ENCODE measurements around the gene MMP24. TPM values are rescaled to one million over a fixed set of nuclear protein-coding genes. Genes with fewer than 3 reads are reported as not detected.

The MMP24 gene
- total RNA-seq, 2 experiments from 2014 or later, result not detected

DNA sequence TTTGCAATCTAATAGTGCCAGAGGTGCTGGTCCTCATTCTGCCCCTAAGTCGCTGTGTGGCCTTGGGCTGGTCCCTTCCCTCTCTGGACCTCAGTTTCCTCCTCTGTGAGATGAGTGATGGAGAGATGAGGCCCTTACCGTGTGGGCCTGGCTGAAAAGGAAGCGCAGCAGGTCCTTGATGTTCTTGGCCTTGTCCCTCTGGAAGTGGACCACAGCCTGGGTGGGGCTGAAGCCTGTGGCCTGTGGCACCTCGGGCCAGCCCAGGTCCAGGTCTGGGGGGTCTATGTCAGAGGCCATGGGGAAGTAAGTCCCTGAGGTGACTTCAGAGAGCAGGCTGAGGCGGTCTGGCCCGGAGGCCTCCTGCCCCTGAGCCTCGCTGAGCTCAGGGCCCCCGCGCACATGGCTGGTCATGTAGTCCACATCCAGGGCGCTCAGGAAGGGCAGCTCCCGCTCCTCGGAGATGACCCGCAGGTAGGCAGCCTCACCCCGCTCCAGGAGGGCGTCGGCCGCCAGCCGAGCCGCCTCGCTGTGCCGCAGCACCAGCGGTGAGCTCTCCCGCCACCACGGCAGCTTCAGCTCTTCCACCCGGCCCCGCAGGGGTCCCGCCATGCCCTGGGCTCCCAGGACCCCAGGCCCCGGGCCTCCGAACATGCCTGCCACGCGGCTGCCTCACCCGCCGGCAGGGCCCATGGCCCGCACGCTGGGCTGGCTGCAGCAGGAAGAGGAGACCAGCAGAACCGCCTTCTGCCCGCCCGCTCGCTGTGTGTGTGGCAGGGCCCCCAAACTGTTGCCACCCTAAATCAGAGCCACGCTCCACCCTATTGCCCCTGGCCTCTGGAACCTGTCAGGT is 65.4 kb downstream of the MMP24 start, which contains the start of gene FAM83C:
FAM83C (minus strand) TSS at position 772 of the 850 bp plus-strand sequence; CDS start at position 651, 121 bp downstream.
- no peaks in the 10 kb centered on the region for H3K9me2 ChIP-seq (ENCODE audit: insufficient read depth, low read length)
- H3K27ac ChIP-seq (ENCODE audit: low read depth, low read length, poor library complexity, severe bottlenecking), result no peak within 1 kb of the TSS
- CTCF ChIA-PET (ENCODE audit: unreplicated experiment), result no interaction called here
- H3K4me3 ChIP-seq (ENCODE audit: low read depth, low read length, poor library complexity, severe bottlenecking), result no peak within 1 kb of the TSS
- no peaks in the 10 kb centered on the region for H3K36me3 ChIP-seq (ENCODE audit: insufficient read depth, low read length)
- no peak for TF ChIP-seq EZH2phosphoT487 (IDR thresholded peaks at IDR 0.05; ENCODE audit: borderline replicate concordance, low read depth, low read length)
- TF ChIP-seq, protein P1, sequence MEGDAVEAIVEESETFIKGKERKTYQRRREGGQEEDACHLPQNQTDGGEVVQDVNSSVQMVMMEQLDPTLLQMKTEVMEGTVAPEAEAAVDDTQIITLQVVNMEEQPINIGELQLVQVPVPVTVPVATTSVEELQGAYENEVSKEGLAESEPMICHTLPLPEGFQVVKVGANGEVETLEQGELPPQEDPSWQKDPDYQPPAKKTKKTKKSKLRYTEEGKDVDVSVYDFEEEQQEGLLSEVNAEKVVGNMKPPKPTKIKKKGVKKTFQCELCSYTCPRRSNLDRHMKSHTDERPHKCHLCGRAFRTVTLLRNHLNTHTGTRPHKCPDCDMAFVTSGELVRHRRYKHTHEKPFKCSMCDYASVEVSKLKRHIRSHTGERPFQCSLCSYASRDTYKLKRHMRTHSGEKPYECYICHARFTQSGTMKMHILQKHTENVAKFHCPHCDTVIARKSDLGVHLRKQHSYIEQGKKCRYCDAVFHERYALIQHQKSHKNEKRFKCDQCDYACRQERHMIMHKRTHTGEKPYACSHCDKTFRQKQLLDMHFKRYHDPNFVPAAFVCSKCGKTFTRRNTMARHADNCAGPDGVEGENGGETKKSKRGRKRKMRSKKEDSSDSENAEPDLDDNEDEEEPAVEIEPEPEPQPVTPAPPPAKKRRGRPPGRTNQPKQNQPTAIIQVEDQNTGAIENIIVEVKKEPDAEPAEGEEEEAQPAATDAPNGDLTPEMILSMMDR (conservative IDR thresholded peaks at IDR 0.05; ENCODE audit: low read length), result no peak
- H3K4me1 ChIP-seq (ENCODE audit: insufficient read depth, low read length, poor library complexity, severe bottlenecking), result no peaks in the 10 kb centered on the region
- no peak within 1 kb of the TSS for H2AFZ ChIP-seq (ENCODE audit: low read length)
- intact Hi-C loops (cut with micrococcal nuclease; ENCODE audit: unreplicated experiment), result no loop called here
- POLR2A ChIA-PET, result no interaction called here
- DNase-seq (ENCODE audit: low spot score), result no peak
- H3K4me2 ChIP-seq (ENCODE audit: low read length), result no peak within 1 kb of the TSS
- no peaks in the 10 kb centered on the region for H3K79me2 ChIP-seq (ENCODE audit: insufficient read depth, low read depth, low read length)
- H4K20me1 ChIP-seq (ENCODE audit: insufficient read depth, low read length), result no peaks in the 10 kb centered on the region
- BruUV-seq (replicated peaks), result no TSS peak
- H3K9me3 ChIP-seq (ENCODE audit: low read length), result no peaks in the 10 kb centered on the region

- no peak for DNase-seq (ENCODE audit: low spot score)
- intact Hi-C loops (cut with micrococcal nuclease; ENCODE audit: unreplicated experiment), result no loop called here
- CTCF ChIA-PET (ENCODE audit: unreplicated experiment), result no interaction called here
- no TSS peak for BruUV-seq (replicated peaks)
- no peaks in the 10 kb centered on the region for H4K20me1 ChIP-seq (ENCODE audit: insufficient read depth, low read length)
- no peaks in the 10 kb centered on the region for H3K9me3 ChIP-seq (ENCODE audit: low read length)
- TF ChIP-seq, protein P1 (conservative IDR thresholded peaks at IDR 0.05; ENCODE audit: low read length), result no peak
- TF ChIP-seq EZH2phosphoT487 (IDR thresholded peaks at IDR 0.05; ENCODE audit: borderline replicate concordance, low read depth, low read length), result no peak
- no peaks in the 10 kb centered on the region for H3K9me2 ChIP-seq (ENCODE audit: insufficient read depth, low read length)
- H2AFZ ChIP-seq (ENCODE audit: low read length), result no peak overlapping the region
- no peak overlapping the region for H3K4me2 ChIP-seq (ENCODE audit: low read length)
- POLR2A ChIA-PET, result interaction anchor here (0.6 kb wide), 1 partner anchor 469 kb away, joined by 4 read pairs; no protein-coding TSS in a partner anchor
- no peak overlapping the region for H3K27ac ChIP-seq (ENCODE audit: low read depth, low read length, poor library complexity, severe bottlenecking)
- no peaks in the 10 kb centered on the region for H3K36me3 ChIP-seq (ENCODE audit: insufficient read depth, low read length)
- H3K79me2 ChIP-seq (ENCODE audit: insufficient read depth, low read depth, low read length), result no peaks in the 10 kb centered on the region
- no peak overlapping the region for H3K4me3 ChIP-seq (ENCODE audit: low read depth, low read length, poor library complexity, severe bottlenecking)
- H3K4me1 ChIP-seq (ENCODE audit: insufficient read depth, low read length, poor library complexity, severe bottlenecking), result no peaks in the 10 kb centered on the region
Observed at GRCh38 chr20:35292504-35293285, 66.2 kb downstream of the MMP24 start.
